Measurements from ENCODE around the gene UBR3. TPM values are rescaled to one million over a fixed set of nuclear protein-coding genes. Genes with fewer than 3 reads are reported as not detected.

The UBR3 gene
- total RNA-seq, 2 donors from 2014 or later = 20.4 to 24.8 TPM

- TF ChIP-seq CTCF (conservative IDR thresholded peaks at IDR 0.05) = no peak
- DNase-seq = no peak
- H3K4me1 ChIP-seq (ENCODE audit: control insufficient read depth, insufficient read depth, low read length) = peaks cover 3% of the 10 kb centered on the region
- H3K27me3 ChIP-seq (ENCODE audit: control insufficient read depth, insufficient read depth, low read length, poor library complexity, severe bottlenecking) = no peaks in the 10 kb centered on the region
- H3K27ac ChIP-seq (ENCODE audit: low read depth, low read length) = no peak overlapping the region
- no peak overlapping the region for H3K27ac Mint-ChIP-seq
- H3K9me3 Mint-ChIP-seq = peaks cover 9% of the 10 kb centered on the region
- H3K4me3 ChIP-seq (ENCODE audit: low read length) = no peak overlapping the region
- no peaks in the 10 kb centered on the region for H3K27me3 Mint-ChIP-seq (ENCODE audit: insufficient read depth)
- WGBS, 2 experiments (ENCODE audit: insufficient coverage in 1 of 2, insufficient read length in 1 of 2) = 77 to 81% methylated on average over 1 of the region's 1 CpG
- peaks cover 19% of the 10 kb centered on the region for H3K9me3 ChIP-seq (ENCODE audit: control insufficient read depth, low read length)
- peaks cover 18% of the 10 kb centered on the region for H3K4me1 Mint-ChIP-seq
- H3K4me3 Mint-ChIP-seq = no peak overlapping the region
- peaks cover 14% of the 10 kb centered on the region for H3K36me3 ChIP-seq (ENCODE audit: control insufficient read depth, insufficient read depth, low read length)
- H3K9ac ChIP-seq (ENCODE audit: extremely low read depth, low read length, poor library complexity, severe bottlenecking) = no peak overlapping the region
- peaks cover 38% of the 10 kb centered on the region for H3K36me3 Mint-ChIP-seq (ENCODE audit: low read depth)
These were observed 174.8 kb downstream of the UBR3 start for GRCh38 chr2:170002096-170002495.

GRCh38 chr2:170005702-170006101, 178.4 kb downstream of the UBR3 start:
- H3K9me3 ChIP-seq (ENCODE audit: control insufficient read depth, low read length) = peaks cover 3% of the 10 kb centered on the region
- H3K27me3 Mint-ChIP-seq (ENCODE audit: insufficient read depth) = no peaks in the 10 kb centered on the region
- H3K27ac ChIP-seq (ENCODE audit: low read depth, low read length) = no peak overlapping the region
- no peak overlapping the region for H3K27ac Mint-ChIP-seq
- H3K9ac ChIP-seq (ENCODE audit: extremely low read depth, low read length, poor library complexity, severe bottlenecking) = no peak overlapping the region
- H3K4me1 Mint-ChIP-seq = peaks cover 27% of the 10 kb centered on the region
- no peak overlapping the region for H3K4me3 Mint-ChIP-seq
- H3K9me3 Mint-ChIP-seq = no peaks in the 10 kb centered on the region
- peaks cover 3% of the 10 kb centered on the region for H3K4me1 ChIP-seq (ENCODE audit: control insufficient read depth, insufficient read depth, low read length)
- peaks cover 24% of the 10 kb centered on the region for H3K36me3 Mint-ChIP-seq (ENCODE audit: low read depth)
- peak; percentile 66 for DNase-seq
- peak; percentile 74 for TF ChIP-seq CTCF (conservative IDR thresholded peaks at IDR 0.05)
- H3K27me3 ChIP-seq (ENCODE audit: control insufficient read depth, insufficient read depth, low read length, poor library complexity, severe bottlenecking) = no peaks in the 10 kb centered on the region
- no peak overlapping the region for H3K4me3 ChIP-seq (ENCODE audit: low read length)
- H3K36me3 ChIP-seq (ENCODE audit: control insufficient read depth, insufficient read depth, low read length) = peaks cover 4% of the 10 kb centered on the region
- 43 to 53% methylated on average over 1 of the region's 1 CpG for WGBS, 2 experiments (ENCODE audit: insufficient coverage in 1 of 2, insufficient read length in 1 of 2)

- WGBS, 2 experiments (ENCODE audit: insufficient coverage in 1 of 2, insufficient read length in 1 of 2) = 85 to 95% methylated on average over 8 of the region's 8 CpGs
- Histone ChIP-seq H3K36me3 (ENCODE audit: control insufficient read depth, insufficient read depth, low read length) (peaks cover 4% of the 10 kb centered on the region), H3K27ac (ENCODE audit: low read depth, low read length) (peak overlapping the region; percentile 39), H3K9me3 (ENCODE audit: control insufficient read depth, low read length) (no peaks in the 10 kb centered on the region), H3K4me3 (ENCODE audit: low read length) (no peak overlapping the region), H3K27me3 (ENCODE audit: control insufficient read depth, insufficient read depth, low read length, poor library complexity, severe bottlenecking) (no peaks in the 10 kb centered on the region), H3K4me1 (ENCODE audit: control insufficient read depth, insufficient read depth, low read length) (peaks cover 3% of the 10 kb centered on the region), H3K9ac (ENCODE audit: extremely low read depth, low read length, poor library complexity, severe bottlenecking) (no peak overlapping the region)
- H3K36me3 Mint-ChIP-seq (ENCODE audit: low read depth) = peaks cover 20% of the 10 kb centered on the region
- H3K27ac Mint-ChIP-seq = no peak overlapping the region
- peaks cover 27% of the 10 kb centered on the region for H3K4me1 Mint-ChIP-seq
- no peaks in the 10 kb centered on the region for H3K9me3 Mint-ChIP-seq
- no peaks in the 10 kb centered on the region for H3K27me3 Mint-ChIP-seq (ENCODE audit: insufficient read depth)
- DNase-seq = no peak
- no peak overlapping the region for H3K4me3 Mint-ChIP-seq
- TF ChIP-seq CTCF (conservative IDR thresholded peaks at IDR 0.05) = no peak
These were observed 179.5 kb downstream of the UBR3 start for GRCh38 chr2:170006587-170007325.

Measured in endodermal cell (in vitro differentiated cells).